ENCODE results near the gene SHH.

DNA sequence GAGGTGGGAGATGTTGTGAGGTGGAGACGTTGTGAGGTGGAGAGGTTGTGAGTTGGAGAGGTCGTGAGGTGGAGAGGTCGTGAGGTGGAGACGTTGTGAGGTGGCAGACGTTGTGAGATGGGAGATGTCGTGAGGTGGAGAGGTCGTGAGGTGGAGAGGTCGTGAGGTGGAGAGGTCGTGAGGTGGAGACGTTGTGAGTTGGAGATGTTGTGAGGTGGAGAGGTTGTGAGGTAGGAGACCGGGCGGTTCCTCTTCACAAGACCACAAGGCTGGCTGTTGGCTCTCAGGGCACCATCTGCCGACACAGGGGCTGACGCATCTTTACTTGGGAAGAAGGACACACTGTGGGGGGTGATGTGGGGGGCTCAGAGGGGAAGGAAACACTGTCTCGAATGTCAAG, 34.7 kb upstream of the SHH start:
- TF ChIP-seq, protein P1, sequence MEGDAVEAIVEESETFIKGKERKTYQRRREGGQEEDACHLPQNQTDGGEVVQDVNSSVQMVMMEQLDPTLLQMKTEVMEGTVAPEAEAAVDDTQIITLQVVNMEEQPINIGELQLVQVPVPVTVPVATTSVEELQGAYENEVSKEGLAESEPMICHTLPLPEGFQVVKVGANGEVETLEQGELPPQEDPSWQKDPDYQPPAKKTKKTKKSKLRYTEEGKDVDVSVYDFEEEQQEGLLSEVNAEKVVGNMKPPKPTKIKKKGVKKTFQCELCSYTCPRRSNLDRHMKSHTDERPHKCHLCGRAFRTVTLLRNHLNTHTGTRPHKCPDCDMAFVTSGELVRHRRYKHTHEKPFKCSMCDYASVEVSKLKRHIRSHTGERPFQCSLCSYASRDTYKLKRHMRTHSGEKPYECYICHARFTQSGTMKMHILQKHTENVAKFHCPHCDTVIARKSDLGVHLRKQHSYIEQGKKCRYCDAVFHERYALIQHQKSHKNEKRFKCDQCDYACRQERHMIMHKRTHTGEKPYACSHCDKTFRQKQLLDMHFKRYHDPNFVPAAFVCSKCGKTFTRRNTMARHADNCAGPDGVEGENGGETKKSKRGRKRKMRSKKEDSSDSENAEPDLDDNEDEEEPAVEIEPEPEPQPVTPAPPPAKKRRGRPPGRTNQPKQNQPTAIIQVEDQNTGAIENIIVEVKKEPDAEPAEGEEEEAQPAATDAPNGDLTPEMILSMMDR (conservative IDR thresholded peaks at IDR 0.05; ENCODE audit: low read depth, low read length), result no peak
- no peak for TF ChIP-seq EZH2 (IDR thresholded peaks at IDR 0.05; ENCODE audit: borderline replicate concordance, low read depth, low read length, poor library complexity, severe bottlenecking)
